HG03045 (cell line): ENCODE data around the gene FKTN.

Source experiments
- ATAC-seq: cut with Tn5 transposase; IDR thresholded peaks from one replicate; pipeline ENCODE4 v1.9.1; 2021; ENCODE audit warnings: mild to moderate bottlenecking, moderate library complexity; ENCODE audit not compliant: unreplicated experiment

Gene FKTN

DNA sequence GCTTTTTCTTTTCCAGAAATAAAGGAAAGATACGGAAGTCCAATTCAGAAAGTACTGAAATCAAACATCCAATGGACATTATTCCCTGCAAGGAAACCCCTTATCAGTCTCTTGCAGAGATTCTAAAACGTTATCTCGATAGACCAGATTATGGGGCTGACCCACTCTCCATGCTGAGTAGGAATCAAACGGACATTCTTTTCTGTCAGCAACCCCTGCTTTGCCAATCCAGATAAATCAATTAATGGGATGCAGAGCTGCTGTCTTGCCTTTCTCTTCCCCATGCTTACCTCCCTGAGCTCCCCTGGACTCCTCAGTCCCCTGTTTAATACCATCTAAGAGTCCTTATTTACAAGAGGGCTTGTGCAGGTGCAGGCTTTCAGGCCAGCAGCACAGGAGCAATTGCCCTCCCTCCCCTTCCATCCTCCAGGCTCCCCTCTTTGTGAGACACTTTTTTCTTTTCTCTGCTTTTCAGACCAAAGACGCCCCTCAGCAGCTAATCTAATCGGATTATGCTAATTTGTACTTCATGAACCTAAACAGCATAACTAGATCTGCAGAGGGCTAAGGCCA lies 118.5 kb downstream of the FKTN start:
- no peak for ATAC-seq

- no peak for ATAC-seq
Measured at GRCh38 chr9:105678163-105678562, 120.2 kb downstream of the FKTN start.

- no peak for ATAC-seq
Measured at GRCh38 chr9:105678781-105679180, 120.8 kb downstream of the FKTN start.

DNA sequence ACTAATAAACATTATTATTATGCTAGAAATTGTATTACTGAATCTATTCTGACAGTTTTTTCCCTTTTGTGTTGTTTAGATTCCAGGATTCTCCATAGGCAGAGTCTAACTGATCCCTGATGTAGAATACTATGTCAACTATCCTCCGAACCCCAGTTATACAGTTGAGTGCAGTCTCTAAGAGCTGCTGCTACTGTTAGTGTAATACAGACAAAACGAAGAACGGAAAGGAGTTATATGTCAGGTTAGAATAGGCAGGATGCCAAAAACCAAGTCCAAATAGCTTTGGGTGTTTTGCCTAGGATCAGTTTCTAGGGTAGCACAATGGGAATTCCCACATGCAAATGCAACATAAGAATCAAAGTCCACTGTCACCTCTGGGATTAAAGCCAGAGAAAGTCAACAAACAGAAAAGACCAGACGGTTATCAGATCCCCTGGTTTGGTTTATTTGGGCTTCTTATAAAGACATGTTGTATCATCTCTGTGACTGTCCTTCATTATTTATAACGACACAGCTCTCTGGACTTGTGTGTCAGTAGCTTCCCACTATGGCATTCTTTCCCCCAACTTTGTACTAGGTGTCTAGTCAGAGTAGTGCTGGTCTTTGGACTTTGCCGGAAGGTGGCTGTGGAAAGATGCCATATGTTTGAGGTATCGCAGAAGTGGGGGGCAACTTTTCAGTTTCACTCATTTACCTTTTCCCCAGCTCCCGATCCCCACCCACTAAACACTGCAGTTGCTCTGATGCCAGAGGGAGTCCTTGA lies 121.5 kb downstream of the FKTN start:
- no peak for ATAC-seq

GRCh38 chr9:105681313-105681712 lies 123.4 kb downstream of the FKTN start:
- ATAC-seq: no peak

DNA sequence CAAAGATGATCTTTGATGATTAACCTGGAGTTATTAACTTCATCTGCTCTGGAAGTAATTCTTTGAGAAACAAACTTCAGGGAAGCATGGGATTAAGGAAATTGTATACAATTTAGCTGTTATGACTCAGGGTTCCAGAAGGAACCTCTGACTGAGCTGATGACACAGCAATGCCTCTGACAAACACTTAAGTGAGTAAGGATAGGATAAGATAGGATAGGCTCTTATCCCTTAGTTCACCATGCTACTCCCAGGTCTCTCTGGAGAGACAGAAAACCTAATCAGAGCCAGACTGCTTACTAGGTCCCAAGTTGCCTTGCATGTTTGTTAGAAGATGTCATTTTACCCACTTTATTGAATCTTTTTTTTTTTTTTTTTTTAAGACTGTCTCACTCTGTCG lies 123.8 kb downstream of the FKTN start:
- ATAC-seq: no peak

- no peak for ATAC-seq
Measured at GRCh38 chr9:105683688-105684275, 125.9 kb downstream of the FKTN start.

- ATAC-seq: no peak
Measured at GRCh38 chr9:105686936-105687335, 129.0 kb downstream of the FKTN start.
